ENCODE data around the gene LZTS2.

LZTS2 gene

GRCh38 chr10:100999742-101000126, at the start of gene LZTS2:
Gene LZTS2, plus strand, starts transcription at chr10:100999808. Its CDS starts 2,731 bp downstream, at chr10:101002539.
- H3K36me3 ChIP-seq (ENCODE audit: low read depth): peaks cover 25% of the 10 kb centered on the region
- peak within 1 kb of the TSS; percentile 68 for H3K4me3 ChIP-seq (ENCODE audit: severe bottlenecking)
- H3K4me1 ChIP-seq (ENCODE audit: insufficient read depth, poor library complexity, severe bottlenecking): peaks cover 8% of the 10 kb centered on the region
- ATAC-seq (ENCODE audit: low read depth): peak; percentile 1; the same call in 1 of the 3 replicates
- H3K9me3 ChIP-seq (ENCODE audit: severe bottlenecking): no peaks in the 10 kb centered on the region
- no peak for TF ChIP-seq CTCF (IDR thresholded peaks at IDR 0.05; ENCODE audit: poor library complexity, severe bottlenecking)
- no peaks in the 10 kb centered on the region for H3K27me3 ChIP-seq (ENCODE audit: insufficient read depth, poor library complexity, severe bottlenecking)
- no peak for DNase-seq (ENCODE audit: low spot score)
- H3K27ac ChIP-seq (ENCODE audit: poor library complexity, severe bottlenecking): peak within 1 kb of the TSS; percentile 91

- H3K36me3 ChIP-seq (ENCODE audit: low read depth): peaks cover 82% of the 10 kb centered on the region
- no peak for ATAC-seq (ENCODE audit: low read depth)
- H3K4me1 ChIP-seq (ENCODE audit: insufficient read depth, poor library complexity, severe bottlenecking): no peaks in the 10 kb centered on the region
Measured at GRCh38 chr10:100960251-100960650, 39.4 kb upstream of the LZTS2 start.

GRCh38 chr10:100962351-100963080, 37.1 kb upstream of the LZTS2 start:
- Histone ChIP-seq H3K36me3 (ENCODE audit: low read depth) (peaks cover 65% of the 10 kb centered on the region), H3K27ac (ENCODE audit: poor library complexity, severe bottlenecking) (no peak overlapping the region), H3K27me3 (ENCODE audit: insufficient read depth, poor library complexity, severe bottlenecking) (no peaks in the 10 kb centered on the region), H3K4me3 (ENCODE audit: severe bottlenecking) (no peak overlapping the region), H3K9me3 (ENCODE audit: severe bottlenecking) (no peaks in the 10 kb centered on the region), H3K4me1 (ENCODE audit: insufficient read depth, poor library complexity, severe bottlenecking) (no peaks in the 10 kb centered on the region)
- DNase-seq (ENCODE audit: low spot score) (no peak), ATAC-seq (ENCODE audit: low read depth) (no peak)
- no peak for TF ChIP-seq CTCF (IDR thresholded peaks at IDR 0.05; ENCODE audit: poor library complexity, severe bottlenecking)

More at GRCh38 chr10:100960251-100960650, 39.4 kb upstream of the LZTS2 start:
- no peak overlapping the region for H3K4me3 ChIP-seq (ENCODE audit: severe bottlenecking)
- no peaks in the 10 kb centered on the region for H3K9me3 ChIP-seq (ENCODE audit: severe bottlenecking)
- no peaks in the 10 kb centered on the region for H3K27me3 ChIP-seq (ENCODE audit: insufficient read depth, poor library complexity, severe bottlenecking)
- no peak for DNase-seq (ENCODE audit: low spot score)
- TF ChIP-seq CTCF (IDR thresholded peaks at IDR 0.05; ENCODE audit: poor library complexity, severe bottlenecking): no peak
- no peak overlapping the region for H3K27ac ChIP-seq (ENCODE audit: poor library complexity, severe bottlenecking)

GRCh38 chr10:100963826-100964225, 35.8 kb upstream of the LZTS2 start:
- no peak overlapping the region for H3K27ac ChIP-seq (ENCODE audit: poor library complexity, severe bottlenecking)
- H3K36me3 ChIP-seq (ENCODE audit: low read depth): peaks cover 51% of the 10 kb centered on the region
- no peaks in the 10 kb centered on the region for H3K27me3 ChIP-seq (ENCODE audit: insufficient read depth, poor library complexity, severe bottlenecking)
- ATAC-seq (ENCODE audit: low read depth) (no peak), DNase-seq (ENCODE audit: low spot score) (no peak)
- H3K4me1 ChIP-seq (ENCODE audit: insufficient read depth, poor library complexity, severe bottlenecking): peaks cover 2% of the 10 kb centered on the region
- H3K4me3 ChIP-seq (ENCODE audit: severe bottlenecking): no peak overlapping the region
- H3K9me3 ChIP-seq (ENCODE audit: severe bottlenecking): no peaks in the 10 kb centered on the region
- no peak for TF ChIP-seq CTCF (IDR thresholded peaks at IDR 0.05; ENCODE audit: poor library complexity, severe bottlenecking)

- no peak for TF ChIP-seq CTCF (IDR thresholded peaks at IDR 0.05; ENCODE audit: poor library complexity, severe bottlenecking)
- Histone ChIP-seq H3K4me1 (ENCODE audit: insufficient read depth, poor library complexity, severe bottlenecking) (peaks cover 3% of the 10 kb centered on the region), H3K4me3 (ENCODE audit: severe bottlenecking) (no peak overlapping the region), H3K27ac (ENCODE audit: poor library complexity, severe bottlenecking) (no peak overlapping the region), H3K9me3 (ENCODE audit: severe bottlenecking) (no peaks in the 10 kb centered on the region), H3K27me3 (ENCODE audit: insufficient read depth, poor library complexity, severe bottlenecking) (no peaks in the 10 kb centered on the region), H3K36me3 (ENCODE audit: low read depth) (peaks cover 33% of the 10 kb centered on the region)
- DNase-seq (ENCODE audit: low spot score) (no peak), ATAC-seq (ENCODE audit: low read depth) (no peak)
Measured at GRCh38 chr10:100965820-100966219, 33.8 kb upstream of the LZTS2 start.

Measured in RWPE2 (cell line).